ENCODE data around the gene CMTM8. TPM values are rescaled to one million over a fixed set of nuclear protein-coding genes. Genes with fewer than 3 reads are reported as not detected.
"Not testable (repeated sequence)": the region's sequence is repeated elsewhere in the genome, so short reads cannot be mapped to it uniquely, and the experiment has no call there.

CMTM8 gene
- total RNA-seq, 4 donors from 2014 or later, result 4.4 to 39.2 (median 7.4) TPM

- Histone ChIP-seq H3K9me3 (no peaks in the 10 kb centered on the region), H3K4me1 (no peaks in the 10 kb centered on the region), H3K27me3 (no peaks in the 10 kb centered on the region), H3K4me3 (no peak overlapping the region), H3K36me3 (no peaks in the 10 kb centered on the region), H3K27ac (no peak overlapping the region)
- intact Hi-C loops (cut with DNase I; ENCODE audit: low total_unique reads), result no loop called here
- in situ Hi-C loops (cut with MboI; ENCODE audit: low pct_ligation_motif_present in 1 of 4, low pct_unique_long_range_greater_than_20kb in 1 of 4, low sequenced_read_pairs in 3 of 4), result loop anchor here in 1 of 4 donors (10.0 kb wide), 1 partner anchor 92 kb away; no protein-coding TSS in a partner anchor
- 82% methylated on average over 2 of the region's 2 CpGs; no CpG with 5 or more reads in 1 of the 2 donors for WGBS, 2 donors (ENCODE audit: low coverage in 1 of 2)
- TF ChIP-seq POLR2A (IDR thresholded peaks at IDR 0.05) (no peak), CTCF (IDR thresholded peaks at IDR 0.05) (no peak), POLR2AphosphoS5 (IDR thresholded peaks at IDR 0.05) (no peak), EP300 (IDR thresholded peaks at IDR 0.05; ENCODE audit: low read depth) (no peak)
- DNase-seq, result no peak
Measured at GRCh38 chr3:32383136-32383711, 144.7 kb downstream of the CMTM8 start.

- no peaks in the 10 kb centered on the region for H3K27me3 ChIP-seq
- no peak overlapping the region for H3K27ac ChIP-seq
- intact Hi-C loops (cut with DNase I; ENCODE audit: low total_unique reads), result no loop called here
- H3K36me3 ChIP-seq, result no peaks in the 10 kb centered on the region
- H3K4me3 ChIP-seq, result no peak overlapping the region
- DNase-seq, result no peak
- TF ChIP-seq POLR2A (IDR thresholded peaks at IDR 0.05) (no peak), CTCF (IDR thresholded peaks at IDR 0.05) (no peak), POLR2AphosphoS5 (IDR thresholded peaks at IDR 0.05) (no peak), EP300 (IDR thresholded peaks at IDR 0.05; ENCODE audit: low read depth) (no peak)
- H3K9me3 ChIP-seq, result no peaks in the 10 kb centered on the region
- no peaks in the 10 kb centered on the region for H3K4me1 ChIP-seq
- WGBS, 2 donors (ENCODE audit: low coverage in 1 of 2), result 48 to 57% methylated on average over 1 to 5 of the region's 5 CpGs
- in situ Hi-C loops (cut with MboI; ENCODE audit: low pct_ligation_motif_present in 1 of 4, low pct_unique_long_range_greater_than_20kb in 1 of 4, low sequenced_read_pairs in 3 of 4), result loop anchor here in 2 of 4 donors (5.0 to 10.0 kb wide), 2 partner anchors 82 to 90 kb away; no protein-coding TSS in a partner anchor
Measured at GRCh38 chr3:32384938-32385337, 146.5 kb downstream of the CMTM8 start.

- H3K4me1 ChIP-seq, result peaks cover 0 to 6% (median 4%) of the 10 kb centered on the region in 4 donors
- no peaks in the 10 kb centered on the region for H3K9me3 ChIP-seq
- in situ Hi-C loops (cut with MboI; ENCODE audit: low pct_ligation_motif_present in 1 of 4, low pct_unique_long_range_greater_than_20kb in 1 of 4, low sequenced_read_pairs in 3 of 4) (loop anchor here in 2 of 4 donors (5.0 to 10.0 kb wide), 2 partner anchors 80 to 87 kb away; no protein-coding TSS in a partner anchor), intact Hi-C loops (cut with DNase I; ENCODE audit: low total_unique reads) (no loop called here)
- no peaks in the 10 kb centered on the region for H3K27me3 ChIP-seq
- no peak for DNase-seq
- H3K36me3 ChIP-seq, result no peaks in the 10 kb centered on the region
- TF ChIP-seq POLR2AphosphoS5 (IDR thresholded peaks at IDR 0.05) (no peak), POLR2A (IDR thresholded peaks at IDR 0.05) (no peak), CTCF (IDR thresholded peaks at IDR 0.05) (no peak), EP300 (IDR thresholded peaks at IDR 0.05; ENCODE audit: low read depth) (no peak)
- no peak overlapping the region for H3K27ac ChIP-seq
- no peak overlapping the region for H3K4me3 ChIP-seq
- 88 to 93% methylated on average over 1 to 2 of the region's 2 CpGs for WGBS, 2 donors (ENCODE audit: low coverage in 1 of 2)
Measured at GRCh38 chr3:32387512-32387911, 149.0 kb downstream of the CMTM8 start.

- H3K36me3 ChIP-seq; H3K27me3 ChIP-seq; intact Hi-C loops (cut with DNase I; ENCODE audit: low total_unique reads); H3K27ac ChIP-seq; H3K9me3 ChIP-seq; H3K4me1 ChIP-seq; DNase-seq; H3K4me3 ChIP-seq: not testable (repeated sequence)
- 88% methylated on average over 1 to 2 of the region's 2 CpGs for WGBS, 2 donors (ENCODE audit: low coverage in 1 of 2)
- in situ Hi-C loops (cut with MboI; ENCODE audit: low pct_ligation_motif_present in 1 of 4, low pct_unique_long_range_greater_than_20kb in 1 of 4, low sequenced_read_pairs in 3 of 4), result loop anchor here in 2 of 4 donors (5.0 to 10.0 kb wide), 2 partner anchors 78 to 85 kb away; no protein-coding TSS in a partner anchor
Measured at GRCh38 chr3:32389577-32389976, 151.1 kb downstream of the CMTM8 start.
